HFFc6 (cell line): ENCODE measurements around the gene ESPNL. TPM values are rescaled to one million over a fixed set of nuclear protein-coding genes. Genes with fewer than 3 reads are reported as not detected.
A peak's percentile ranks its signal among the peaks of the same experiment; 100 is the strongest.

Source experiments
- DNase-seq: peaks from one replicate; pipeline ENCODE4 v3.0.0-alpha.2; 2018
- H3K27ac Mint-ChIP-seq: 2 replicates; pipeline ENCODE4 v1.8.0; 2020; ENCODE audit warnings: mild to moderate bottlenecking, mixed read lengths
- H3K27me3 Mint-ChIP-seq: 2 replicates; pipeline ENCODE4 v1.8.0; 2021; ENCODE audit warnings: mild to moderate bottlenecking, moderate library complexity, mixed read lengths; ENCODE audit not compliant: insufficient read depth
- H3K36me3 Mint-ChIP-seq: 2 replicates; pipeline ENCODE4 v1.8.0; 2021; ENCODE audit warnings: low read depth, mixed read lengths
- H3K4me1 Mint-ChIP-seq: 2 replicates; pipeline ENCODE4 v1.8.0; 2020; ENCODE audit warnings: low read depth, mixed read lengths
- H3K4me3 Mint-ChIP-seq: 2 replicates; pipeline ENCODE4 v1.8.0; 2020; ENCODE audit warnings: mild to moderate bottlenecking, moderate library complexity, mixed read lengths
- H3K9me3 Mint-ChIP-seq: 2 replicates; pipeline ENCODE4 v1.8.0; 2020; ENCODE audit warnings: mild to moderate bottlenecking, mixed read lengths
- total RNA-seq, 6 experiments: library from RNA; stranded (reverse); fragmentation: NEBNext Ultra II Directional; extraction: Animal tissue kit (Norgen Biotek cat#: 25700); gene quantifications; 2 replicates in 1 of 6; 3 replicates in 5 of 6; pipeline ENCODE4 v1.2.3, GENCODE V29; 2021
- TF ChIP-seq, protein P1 (sequence below): fragments of 200-600 bp; sonication (generic); IDR thresholded peaks from 2 replicates; pipeline ENCODE4 v1.5.0; 2021; ENCODE audit warnings: antibody characterized with exemption, mild to moderate bottlenecking

Gene ESPNL
- total RNA-seq, 6 experiments from 2014 or later: 1.0 to 3.0 (median 2.6) TPM

DNA sequence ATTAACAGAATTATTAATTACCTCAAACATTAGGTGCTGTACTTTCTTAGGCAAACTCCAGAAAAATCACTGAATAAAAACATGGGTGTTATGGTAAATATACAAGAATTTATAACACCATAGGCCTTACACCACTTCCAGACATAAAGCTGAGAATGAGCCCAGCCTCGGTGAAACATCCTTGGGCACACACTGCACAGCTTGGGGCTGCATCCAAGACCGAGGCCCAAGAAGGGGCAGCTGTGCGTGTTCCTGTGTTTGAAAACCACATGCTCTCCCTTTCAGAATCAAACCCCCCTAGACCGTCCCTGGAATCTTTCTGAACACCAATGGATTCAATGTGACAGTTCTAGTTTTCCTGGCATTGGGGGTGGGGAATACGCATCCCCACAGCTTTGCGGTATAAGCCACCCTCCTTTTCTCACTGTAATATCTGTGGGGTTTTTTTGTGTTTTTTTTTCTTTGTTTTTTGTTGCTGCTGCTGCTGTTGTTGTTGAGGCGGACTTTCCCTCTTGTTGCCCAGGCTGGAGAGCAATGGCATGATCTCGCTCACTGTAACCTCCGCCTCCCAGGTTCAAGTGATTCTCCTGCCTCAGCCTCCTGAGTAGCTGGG is 71.5 kb downstream of the ESPNL start:
- TF ChIP-seq, protein P1, sequence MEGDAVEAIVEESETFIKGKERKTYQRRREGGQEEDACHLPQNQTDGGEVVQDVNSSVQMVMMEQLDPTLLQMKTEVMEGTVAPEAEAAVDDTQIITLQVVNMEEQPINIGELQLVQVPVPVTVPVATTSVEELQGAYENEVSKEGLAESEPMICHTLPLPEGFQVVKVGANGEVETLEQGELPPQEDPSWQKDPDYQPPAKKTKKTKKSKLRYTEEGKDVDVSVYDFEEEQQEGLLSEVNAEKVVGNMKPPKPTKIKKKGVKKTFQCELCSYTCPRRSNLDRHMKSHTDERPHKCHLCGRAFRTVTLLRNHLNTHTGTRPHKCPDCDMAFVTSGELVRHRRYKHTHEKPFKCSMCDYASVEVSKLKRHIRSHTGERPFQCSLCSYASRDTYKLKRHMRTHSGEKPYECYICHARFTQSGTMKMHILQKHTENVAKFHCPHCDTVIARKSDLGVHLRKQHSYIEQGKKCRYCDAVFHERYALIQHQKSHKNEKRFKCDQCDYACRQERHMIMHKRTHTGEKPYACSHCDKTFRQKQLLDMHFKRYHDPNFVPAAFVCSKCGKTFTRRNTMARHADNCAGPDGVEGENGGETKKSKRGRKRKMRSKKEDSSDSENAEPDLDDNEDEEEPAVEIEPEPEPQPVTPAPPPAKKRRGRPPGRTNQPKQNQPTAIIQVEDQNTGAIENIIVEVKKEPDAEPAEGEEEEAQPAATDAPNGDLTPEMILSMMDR: no peak
- H3K27ac Mint-ChIP-seq: peak overlapping the region; percentile 73
- no peak overlapping the region; the same call in 1 of the 2 replicates for H3K4me3 Mint-ChIP-seq
- H3K4me1 Mint-ChIP-seq: peaks cover 57% of the 10 kb centered on the region
- no peak for DNase-seq
- no peaks in the 10 kb centered on the region for H3K9me3 Mint-ChIP-seq
- H3K27me3 Mint-ChIP-seq: peaks cover 6% of the 10 kb centered on the region; the same call in 1 of the 2 replicates
- H3K36me3 Mint-ChIP-seq: peaks cover 49% of the 10 kb centered on the region

GRCh38 chr2:238172439-238172838 is 72.3 kb downstream of the ESPNL start:
- H3K4me3 Mint-ChIP-seq: no peak overlapping the region
- H3K27me3 Mint-ChIP-seq: peaks cover 6% of the 10 kb centered on the region; the same call in 1 of the 2 replicates
- peaks cover 56% of the 10 kb centered on the region for H3K4me1 Mint-ChIP-seq
- H3K9me3 Mint-ChIP-seq: no peaks in the 10 kb centered on the region
- peak overlapping the region; percentile 73 for H3K27ac Mint-ChIP-seq
- H3K36me3 Mint-ChIP-seq: peaks cover 49% of the 10 kb centered on the region
- no peak for DNase-seq
- TF ChIP-seq, protein P1: no peak

GRCh38 chr2:238173692-238174091 is 73.6 kb downstream of the ESPNL start:
- peaks cover 6% of the 10 kb centered on the region; the same call in 1 of the 2 replicates for H3K27me3 Mint-ChIP-seq

GRCh38 chr2:238174291-238174690 is 74.2 kb downstream of the ESPNL start:
- Mint-ChIP-seq H3K9me3 (no peaks in the 10 kb centered on the region), H3K27me3 (peaks cover 6% of the 10 kb centered on the region; the same call in 1 of the 2 replicates), H3K4me1 (peaks cover 40% of the 10 kb centered on the region), H3K36me3 (peaks cover 44% of the 10 kb centered on the region), H3K27ac (no peak overlapping the region), H3K4me3 (no peak overlapping the region)
- no peak for DNase-seq
- TF ChIP-seq, protein P1: no peak

More at GRCh38 chr2:238173692-238174091, 73.6 kb downstream of the ESPNL start:
- Mint-ChIP-seq H3K9me3 (no peaks in the 10 kb centered on the region), H3K27ac (no peak overlapping the region), H3K4me1 (peaks cover 46% of the 10 kb centered on the region), H3K4me3 (no peak overlapping the region), H3K36me3 (peaks cover 45% of the 10 kb centered on the region)
- no peak for DNase-seq
- TF ChIP-seq, protein P1: peak; percentile 45; the same call in 1 of the 2 replicates

DNA sequence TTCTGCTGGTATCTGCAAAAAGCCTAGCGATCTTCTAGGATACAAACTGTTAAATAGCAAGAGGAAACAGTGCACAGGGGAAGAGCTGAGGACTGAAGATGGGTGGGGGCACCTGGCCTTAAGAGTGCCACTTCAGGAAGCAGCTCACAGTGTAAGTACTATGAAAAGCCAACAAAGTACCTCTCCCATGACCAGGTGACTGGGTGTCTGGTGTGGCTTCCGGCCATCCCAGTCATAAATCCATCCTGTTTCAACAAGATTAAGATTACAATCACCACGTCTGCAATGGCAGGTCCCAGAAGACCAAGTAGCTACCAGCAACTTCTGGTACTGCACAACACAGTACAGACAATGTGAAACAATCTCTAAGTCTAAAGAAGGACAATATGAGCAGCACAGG is 74.6 kb downstream of the ESPNL start:
- peaks cover 44% of the 10 kb centered on the region for H3K36me3 Mint-ChIP-seq
- H3K27ac Mint-ChIP-seq: no peak overlapping the region
- H3K4me3 Mint-ChIP-seq: no peak overlapping the region
- H3K4me1 Mint-ChIP-seq: peaks cover 36% of the 10 kb centered on the region
- no peak for DNase-seq
- H3K9me3 Mint-ChIP-seq: no peaks in the 10 kb centered on the region
- TF ChIP-seq, protein P1: no peak
- peaks cover 6% of the 10 kb centered on the region; the same call in 1 of the 2 replicates for H3K27me3 Mint-ChIP-seq
